Measurements from ENCODE around the gene LIN7C. TPM values are rescaled to one million over a fixed set of nuclear protein-coding genes. Genes with fewer than 3 reads are reported as not detected.

The LIN7C gene
- total and polyA plus RNA-seq, 2 of the 13 experiments (the other 11 are each of a cell fraction or from before 2014, with no cell fraction given) = 14.8 to 37.2 TPM

DNA sequence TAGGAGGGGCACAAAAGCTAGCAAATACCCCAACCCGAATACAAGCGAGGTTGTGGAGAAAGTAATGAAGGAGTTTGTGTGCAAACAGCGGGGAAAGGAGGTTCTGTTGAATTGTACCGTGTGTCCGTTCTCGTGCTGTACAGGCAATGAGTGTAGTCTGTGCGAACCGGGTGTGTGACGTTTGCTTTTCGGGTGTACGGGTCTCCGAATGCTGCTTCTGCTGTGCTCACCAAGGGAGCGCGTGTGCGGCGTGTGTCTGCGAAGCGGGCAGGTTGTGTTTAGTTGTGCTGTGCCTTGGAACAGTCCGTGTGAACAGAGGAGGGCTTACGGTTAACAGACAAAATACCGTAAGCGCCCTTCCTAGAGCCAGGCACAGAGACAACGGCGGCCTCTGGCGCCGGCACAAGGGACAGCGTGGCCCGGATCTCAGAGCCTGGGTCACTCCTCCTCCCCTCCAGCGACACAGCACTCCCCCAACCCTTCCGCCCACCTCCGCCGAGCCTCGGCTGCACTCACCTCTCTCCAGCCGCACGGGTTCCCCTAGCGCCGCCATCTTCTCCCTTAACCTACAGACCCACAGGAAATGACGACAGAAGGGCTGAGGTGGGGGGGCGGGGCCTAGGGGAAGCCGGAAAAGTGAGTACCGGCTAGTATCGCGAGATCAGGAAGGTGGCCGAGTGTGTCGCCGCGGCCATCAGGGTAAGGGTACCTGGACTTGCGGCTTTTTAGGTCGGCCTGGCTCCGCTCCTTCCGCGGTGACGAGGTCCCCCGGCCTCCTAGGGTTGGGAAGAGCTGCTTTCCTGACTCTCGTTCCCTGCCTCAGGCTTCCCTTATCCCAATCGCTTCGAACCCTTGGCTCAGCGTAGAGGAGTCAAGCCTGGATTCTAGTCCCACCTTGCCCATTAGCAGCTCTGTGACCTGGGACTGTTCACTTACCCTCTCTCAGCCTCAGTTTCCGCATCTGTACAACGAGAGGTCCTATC, at the start of gene LIN7C (continued):
- TF ChIP-seq ZNF550 (CRISPR knock-in tag; IDR thresholded peaks at IDR 0.05; ENCODE audit: borderline replicate concordance) (no peak), ZNF83 (CRISPR knock-in tag; IDR thresholded peaks at IDR 0.05; ENCODE audit: borderline replicate concordance) (no peak), TBL1XR1 (IDR thresholded peaks at IDR 0.05; ENCODE audit: borderline replicate concordance, low read length, partially characterized antibody) (no peak), ZNF207 (IDR thresholded peaks at IDR 0.05; ENCODE audit: borderline replicate concordance) (no peak), CENPX (CRISPR knock-in tag; IDR thresholded peaks at IDR 0.05) (no peak), GFI1 (CRISPR knock-in tag; IDR thresholded peaks at IDR 0.05; ENCODE audit: borderline replicate concordance) (peak; percentile 56; the same call in 1 of the 2 replicates), TBX2 (CRISPR knock-in tag; IDR thresholded peaks at IDR 0.05; ENCODE audit: borderline replicate concordance) (peak; percentile 75; the same call in 1 of the 2 replicates), TEAD3 (CRISPR knock-in tag; optimal IDR thresholded peaks at IDR 0.05; ENCODE audit: borderline replicate concordance) (no peak), SIN3A (IDR thresholded peaks at IDR 0.05; ENCODE audit: borderline replicate concordance, low read depth, low read length) (no peak; the same call in 1 of the 2 replicates), ZNF468 (CRISPR knock-in tag; IDR thresholded peaks at IDR 0.05) (no peak), ZBTB3 (CRISPR knock-in tag; IDR thresholded peaks at IDR 0.05; ENCODE audit: borderline replicate concordance, low read depth) (no peak), ZNF562 (CRISPR knock-in tag; IDR thresholded peaks at IDR 0.05; ENCODE audit: borderline replicate concordance) (no peak), ZMYM2 (CRISPR knock-in tag; IDR thresholded peaks at IDR 0.05) (no peak), ZNF724P (CRISPR knock-in tag; IDR thresholded peaks at IDR 0.05; ENCODE audit: borderline replicate concordance) (0 out of 2 replicates have a peak, but pooled peaks have one; percentile 22), ZNF354B (CRISPR knock-in tag; IDR thresholded peaks at IDR 0.05) (no peak), ISL2 (CRISPR knock-in tag; IDR thresholded peaks at IDR 0.05) (no peak; the same call in 1 of the 2 replicates), SMAD9 (CRISPR knock-in tag; IDR thresholded peaks at IDR 0.05) (0 out of 2 replicates have a peak, but pooled peaks have one; percentile 26), IKZF4 (CRISPR knock-in tag; IDR thresholded peaks at IDR 0.05; ENCODE audit: borderline replicate concordance, low read depth, not compliant biosample characterization) (no peak), ATM (IDR thresholded peaks at IDR 0.05; ENCODE audit: borderline replicate concordance) (no peak), JUNB (CRISPR knock-in tag; IDR thresholded peaks at IDR 0.05; ENCODE audit: borderline replicate concordance) (no peak), JUN (CRISPR knock-in tag; IDR thresholded peaks at IDR 0.05) (no peak), ZNF331 (CRISPR knock-in tag; IDR thresholded peaks at IDR 0.05) (peak; percentile 34; the same call in 1 of the 2 replicates), MLLT10 (CRISPR knock-in tag; IDR thresholded peaks at IDR 0.05) (no peak), DNMT1 (CRISPR knock-in tag; IDR thresholded peaks at IDR 0.05) (no peak)
- TF ChIP-seq, protein P1, sequence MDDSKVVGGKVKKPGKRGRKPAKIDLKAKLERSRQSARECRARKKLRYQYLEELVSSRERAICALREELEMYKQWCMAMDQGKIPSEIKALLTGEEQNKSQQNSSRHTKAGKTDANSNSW (CRISPR knock-in tag; IDR thresholded peaks at IDR 0.05; ENCODE audit: borderline replicate concordance) = no peak
- TF ChIP-seq, protein P2, sequence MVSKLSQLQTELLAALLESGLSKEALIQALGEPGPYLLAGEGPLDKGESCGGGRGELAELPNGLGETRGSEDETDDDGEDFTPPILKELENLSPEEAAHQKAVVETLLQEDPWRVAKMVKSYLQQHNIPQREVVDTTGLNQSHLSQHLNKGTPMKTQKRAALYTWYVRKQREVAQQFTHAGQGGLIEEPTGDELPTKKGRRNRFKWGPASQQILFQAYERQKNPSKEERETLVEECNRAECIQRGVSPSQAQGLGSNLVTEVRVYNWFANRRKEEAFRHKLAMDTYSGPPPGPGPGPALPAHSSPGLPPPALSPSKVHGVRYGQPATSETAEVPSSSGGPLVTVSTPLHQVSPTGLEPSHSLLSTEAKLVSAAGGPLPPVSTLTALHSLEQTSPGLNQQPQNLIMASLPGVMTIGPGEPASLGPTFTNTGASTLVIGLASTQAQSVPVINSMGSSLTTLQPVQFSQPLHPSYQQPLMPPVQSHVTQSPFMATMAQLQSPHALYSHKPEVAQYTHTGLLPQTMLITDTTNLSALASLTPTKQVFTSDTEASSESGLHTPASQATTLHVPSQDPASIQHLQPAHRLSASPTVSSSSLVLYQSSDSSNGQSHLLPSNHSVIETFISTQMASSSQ (IDR thresholded peaks at IDR 0.05; ENCODE audit: low read depth) = no peak; the same call in 1 of the 2 replicates
- TF ChIP-seq, protein P2 (CRISPR knock-in tag; IDR thresholded peaks at IDR 0.05; ENCODE audit: borderline replicate concordance) = no peak
